Ishikawa (cell line): ENCODE data around the gene SYNM.

Source experiments
- CEBPB ChIP-seq: IDR thresholded peaks from 2 replicates; pipeline ENCODE4 v1.6.1; 2012
- CREB1 ChIP-seq: IDR thresholded peaks from 2 replicates; pipeline ENCODE4 v1.6.1; 2012; ENCODE audit warnings: low read depth
- EGR1 ChIP-seq: IDR thresholded peaks from 2 replicates; pipeline ENCODE4 v1.6.1; 2012
- EP300 ChIP-seq: IDR thresholded peaks from 2 replicates; pipeline ENCODE4 v1.6.1; 2012; ENCODE audit warnings: borderline replicate concordance
- FOXM1 ChIP-seq: IDR thresholded peaks from 2 replicates; pipeline ENCODE4 v1.6.1; 2012; ENCODE audit warnings: low read depth, borderline replicate concordance
- NFIC ChIP-seq: IDR thresholded peaks from 2 replicates; pipeline ENCODE4 v1.6.1; 2012
- RAD21 ChIP-seq: IDR thresholded peaks from 2 replicates; pipeline ENCODE4 v1.6.1; 2012; ENCODE audit warnings: low read depth
- TAF1 ChIP-seq: IDR thresholded peaks from 2 replicates; pipeline ENCODE4 v1.6.1; 2012; ENCODE audit warnings: low read depth, mild to moderate bottlenecking
- TCF12 ChIP-seq: IDR thresholded peaks from 2 replicates; pipeline ENCODE4 v1.6.1; 2012; ENCODE audit warnings: low read depth
- TEAD4 ChIP-seq: IDR thresholded peaks from 2 replicates; pipeline ENCODE4 v1.6.1; 2012
- YY1 ChIP-seq: IDR thresholded peaks from 2 replicates; pipeline ENCODE4 v1.6.1; 2012; ENCODE audit warnings: low read depth
- ZBTB7A ChIP-seq: IDR thresholded peaks from 2 replicates; pipeline ENCODE4 v1.6.1; 2012; ENCODE audit warnings: low read depth
- TF ChIP-seq, protein P1 (sequence below): IDR thresholded peaks from 2 replicates; pipeline ENCODE4 v1.6.1; 2012
- TF ChIP-seq, protein P2 (sequence below): IDR thresholded peaks from 2 replicates; pipeline ENCODE4 v1.6.1; 2012; ENCODE audit warnings: low read depth, mild to moderate bottlenecking
- TF ChIP-seq, protein P3 (sequence below): IDR thresholded peaks from 2 replicates; pipeline ENCODE4 v1.6.1; 2012

Gene SYNM

DNA sequence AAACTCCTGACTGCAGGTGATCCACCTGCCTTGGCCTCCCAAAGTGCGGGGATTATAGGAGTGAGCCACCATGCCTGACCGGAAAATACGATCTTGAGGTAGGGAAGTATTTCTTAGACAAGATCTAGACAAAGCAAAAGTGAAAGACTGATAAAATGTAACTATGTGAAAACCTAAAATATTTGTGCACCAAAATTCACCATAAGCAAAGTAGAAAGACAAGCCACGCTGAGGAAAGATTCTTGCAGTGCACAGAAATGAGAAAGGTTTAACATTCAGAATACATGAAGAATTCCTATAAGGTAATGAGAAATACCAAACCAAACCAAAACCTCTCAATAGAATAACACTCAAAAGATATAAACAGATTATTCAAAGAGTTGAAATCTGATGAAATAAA lies 35.7 kb downstream of the SYNM start:
- TF ChIP-seq ZBTB7A (no peak), NFIC (no peak), TEAD4 (no peak), TAF1 (no peak), RAD21 (no peak), FOXM1 (no peak), TCF12 (no peak), EP300 (no peak), CEBPB (no peak)
- TF ChIP-seq, protein P1, sequence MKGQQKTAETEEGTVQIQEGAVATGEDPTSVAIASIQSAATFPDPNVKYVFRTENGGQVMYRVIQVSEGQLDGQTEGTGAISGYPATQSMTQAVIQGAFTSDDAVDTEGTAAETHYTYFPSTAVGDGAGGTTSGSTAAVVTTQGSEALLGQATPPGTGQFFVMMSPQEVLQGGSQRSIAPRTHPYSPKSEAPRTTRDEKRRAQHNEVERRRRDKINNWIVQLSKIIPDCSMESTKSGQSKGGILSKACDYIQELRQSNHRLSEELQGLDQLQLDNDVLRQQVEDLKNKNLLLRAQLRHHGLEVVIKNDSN = no peak
- TF ChIP-seq, protein P2, sequence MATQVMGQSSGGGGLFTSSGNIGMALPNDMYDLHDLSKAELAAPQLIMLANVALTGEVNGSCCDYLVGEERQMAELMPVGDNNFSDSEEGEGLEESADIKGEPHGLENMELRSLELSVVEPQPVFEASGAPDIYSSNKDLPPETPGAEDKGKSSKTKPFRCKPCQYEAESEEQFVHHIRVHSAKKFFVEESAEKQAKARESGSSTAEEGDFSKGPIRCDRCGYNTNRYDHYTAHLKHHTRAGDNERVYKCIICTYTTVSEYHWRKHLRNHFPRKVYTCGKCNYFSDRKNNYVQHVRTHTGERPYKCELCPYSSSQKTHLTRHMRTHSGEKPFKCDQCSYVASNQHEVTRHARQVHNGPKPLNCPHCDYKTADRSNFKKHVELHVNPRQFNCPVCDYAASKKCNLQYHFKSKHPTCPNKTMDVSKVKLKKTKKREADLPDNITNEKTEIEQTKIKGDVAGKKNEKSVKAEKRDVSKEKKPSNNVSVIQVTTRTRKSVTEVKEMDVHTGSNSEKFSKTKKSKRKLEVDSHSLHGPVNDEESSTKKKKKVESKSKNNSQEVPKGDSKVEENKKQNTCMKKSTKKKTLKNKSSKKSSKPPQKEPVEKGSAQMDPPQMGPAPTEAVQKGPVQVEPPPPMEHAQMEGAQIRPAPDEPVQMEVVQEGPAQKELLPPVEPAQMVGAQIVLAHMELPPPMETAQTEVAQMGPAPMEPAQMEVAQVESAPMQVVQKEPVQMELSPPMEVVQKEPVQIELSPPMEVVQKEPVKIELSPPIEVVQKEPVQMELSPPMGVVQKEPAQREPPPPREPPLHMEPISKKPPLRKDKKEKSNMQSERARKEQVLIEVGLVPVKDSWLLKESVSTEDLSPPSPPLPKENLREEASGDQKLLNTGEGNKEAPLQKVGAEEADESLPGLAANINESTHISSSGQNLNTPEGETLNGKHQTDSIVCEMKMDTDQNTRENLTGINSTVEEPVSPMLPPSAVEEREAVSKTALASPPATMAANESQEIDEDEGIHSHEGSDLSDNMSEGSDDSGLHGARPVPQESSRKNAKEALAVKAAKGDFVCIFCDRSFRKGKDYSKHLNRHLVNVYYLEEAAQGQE = no peak
- TF ChIP-seq, protein P3, sequence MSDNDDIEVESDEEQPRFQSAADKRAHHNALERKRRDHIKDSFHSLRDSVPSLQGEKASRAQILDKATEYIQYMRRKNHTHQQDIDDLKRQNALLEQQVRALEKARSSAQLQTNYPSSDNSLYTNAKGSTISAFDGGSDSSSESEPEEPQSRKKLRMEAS = no peak

DNA sequence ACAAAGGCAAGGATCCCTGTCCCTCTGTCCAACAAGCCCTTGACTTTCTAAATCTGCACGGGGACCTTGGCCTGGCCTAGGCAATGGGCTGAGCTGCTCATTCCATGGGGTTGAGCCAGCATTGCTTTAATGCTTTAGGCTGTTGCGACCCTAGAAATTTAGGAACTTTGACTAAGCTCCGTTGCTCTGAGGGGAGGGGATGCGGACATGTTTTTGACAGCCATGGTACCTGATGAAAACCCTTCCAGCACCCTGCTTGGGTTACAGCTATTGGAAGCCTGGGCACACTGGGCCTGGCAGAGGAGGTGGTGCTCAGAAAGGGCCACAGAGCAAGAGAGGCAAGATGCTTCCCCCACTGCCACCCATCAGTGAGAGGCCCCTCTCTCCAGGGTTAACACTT lies 37.1 kb downstream of the SYNM start:
- TF ChIP-seq TAF1 (no peak), YY1 (no peak), NFIC (no peak), EP300 (no peak), EGR1 (no peak)
- TF ChIP-seq, protein P3 = no peak
- TF ChIP-seq, protein P1 = no peak

DNA sequence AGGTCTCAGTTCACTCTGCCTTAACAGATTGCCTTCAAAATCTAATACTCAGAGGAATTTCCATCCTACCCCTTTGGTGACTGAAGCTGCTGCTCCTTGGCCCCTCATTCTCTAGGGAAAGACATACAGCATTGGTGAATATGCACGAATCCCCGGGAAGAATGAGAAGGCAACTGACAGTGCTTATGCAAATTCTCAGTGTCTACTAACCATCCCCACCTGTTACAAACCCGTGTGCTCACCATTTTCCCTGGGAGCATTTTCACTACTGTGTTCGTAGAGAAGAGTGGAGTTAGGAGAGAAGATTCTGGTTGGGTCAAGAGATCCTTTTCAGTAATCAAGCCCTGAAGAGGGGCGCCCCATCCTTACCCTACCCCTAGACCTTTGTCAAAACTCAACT lies 37.7 kb downstream of the SYNM start:
- TF ChIP-seq, protein P2 = no peak
- TF ChIP-seq TAF1 = no peak
- no peak for TF ChIP-seq TEAD4
- no peak for TF ChIP-seq EGR1
- no peak for TF ChIP-seq EP300
- TF ChIP-seq, protein P3 = no peak
- TF ChIP-seq RAD21 = no peak
- no peak for TF ChIP-seq NFIC
- TF ChIP-seq, protein P1 = no peak
- no peak for TF ChIP-seq ZBTB7A
- TF ChIP-seq YY1 = no peak
- TF ChIP-seq FOXM1 = no peak
- TF ChIP-seq CEBPB = no peak
- no peak for TF ChIP-seq TCF12
- no peak for TF ChIP-seq CREB1

DNA sequence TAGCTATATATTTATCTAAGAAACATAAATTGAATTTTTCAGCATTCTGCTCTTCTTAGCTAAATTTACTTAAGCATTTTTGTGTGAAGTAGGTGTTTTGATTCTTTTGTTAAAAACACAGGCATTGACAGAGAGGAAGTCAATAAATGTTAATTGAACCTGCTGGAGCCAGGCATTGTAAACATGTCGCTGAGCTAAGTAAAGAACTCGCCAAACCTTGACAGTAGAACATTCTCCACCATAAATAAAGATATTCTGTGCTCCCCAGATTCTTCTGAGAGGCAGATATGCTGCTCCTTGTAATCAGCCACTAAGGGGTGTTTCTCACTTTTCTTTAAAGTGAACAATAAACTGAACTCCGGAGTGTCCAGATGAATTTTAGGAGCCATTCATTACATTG lies 38.4 kb downstream of the SYNM start:
- TF ChIP-seq, protein P1 = no peak
- TF ChIP-seq NFIC (no peak), TAF1 (no peak), FOXM1 (no peak), EGR1 (no peak)
- TF ChIP-seq, protein P3 = no peak

DNA sequence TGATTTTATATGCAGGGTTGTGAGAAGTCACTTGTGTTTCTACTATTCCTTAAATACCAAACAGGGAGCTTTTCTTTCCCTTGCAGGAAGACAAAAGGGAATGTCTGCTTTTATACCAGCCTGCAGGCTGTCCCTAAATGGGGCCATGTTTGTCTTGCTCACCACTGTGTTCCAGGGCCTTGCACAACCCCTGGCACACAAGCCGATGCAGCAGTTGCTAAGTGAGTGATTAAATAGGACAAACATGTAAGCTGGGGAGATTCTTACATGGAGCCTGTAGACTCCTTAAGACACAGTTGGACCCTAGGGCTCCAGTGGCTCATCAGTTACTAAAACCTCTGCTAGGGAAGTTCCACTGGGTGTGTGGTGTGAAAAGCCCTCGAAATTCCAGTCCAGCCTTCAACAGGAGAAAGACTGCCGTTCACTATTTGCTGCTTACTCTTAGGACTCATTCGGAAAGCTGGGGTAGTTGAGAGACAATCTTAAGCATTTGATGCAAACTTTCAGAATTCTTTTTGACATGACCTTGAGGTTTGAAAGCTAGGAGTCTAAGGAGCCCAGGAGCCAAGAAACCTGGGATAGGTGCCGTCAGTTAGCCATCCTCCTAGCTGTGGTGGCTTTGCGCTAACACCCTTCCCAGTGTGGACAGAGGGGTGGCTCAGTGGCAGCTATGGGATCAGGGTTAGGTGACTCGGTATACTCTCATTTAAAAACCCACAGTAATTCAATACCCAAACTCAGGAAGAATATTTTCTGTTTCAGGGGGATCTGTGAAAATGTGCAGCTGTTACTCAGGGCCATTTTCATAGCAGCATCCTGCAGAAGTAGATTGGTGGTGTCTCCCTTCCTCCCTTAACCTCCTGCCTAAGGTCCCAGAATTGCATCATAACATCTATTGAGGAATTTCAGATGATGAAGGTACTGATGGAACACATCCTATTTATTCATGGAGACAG lies 39.1 kb downstream of the SYNM start:
- no peak for TF ChIP-seq TCF12
- TF ChIP-seq, protein P3 = no peak
- TF ChIP-seq EGR1 = no peak
- no peak for TF ChIP-seq EP300
- no peak for TF ChIP-seq ZBTB7A
- TF ChIP-seq YY1 = no peak
- TF ChIP-seq CREB1 = no peak
